HTERT RPE-1 (cell line): ENCODE measurements around the gene OR9A2.

ENCODE experiments used
- in situ Hi-C: fragments of 300-500 bp; cut with MboI; formaldehyde crosslinking; loops from 4 replicates; pipeline ENCODE4 v1.14.3; 2020; ENCODE audit warnings: low sequenced_read_pairs

The OR9A2 gene

GRCh38 chr7:143027032-143027431 is at the start of gene OR9A2:
Gene OR9A2 (minus strand): TSS chr7:143027132. CDS start chr7:143027132, 0 bp downstream.
- in situ Hi-C loops = no loop called here

- in situ Hi-C loops = no loop called here
Measured at GRCh38 chr7:143074141-143074540, 47.2 kb upstream of the OR9A2 start.

GRCh38 chr7:143073556-143073955 is 46.6 kb upstream of the OR9A2 start:
- in situ Hi-C loops = no loop called here

GRCh38 chr7:143069912-143070500 is 43.1 kb upstream of the OR9A2 start:
- in situ Hi-C loops = no loop called here

GRCh38 chr7:143068446-143068845 is 41.5 kb upstream of the OR9A2 start:
- in situ Hi-C loops = no loop called here

- in situ Hi-C loops = no loop called here
Measured at GRCh38 chr7:143063741-143064140, 36.8 kb upstream of the OR9A2 start.

- in situ Hi-C loops = no loop called here
Measured at GRCh38 chr7:143055754-143056153, 28.8 kb upstream of the OR9A2 start.

GRCh38 chr7:143054621-143055020 is 27.7 kb upstream of the OR9A2 start:
- in situ Hi-C loops = no loop called here

- in situ Hi-C loops = no loop called here
Measured at GRCh38 chr7:143052041-143052440, 25.1 kb upstream of the OR9A2 start, which contains the start of gene OR6V1. Gene OR6V1 (plus strand): TSS chr7:143052341. CDS start chr7:143052341, 0 bp downstream.

GRCh38 chr7:143050931-143051330 is 24.0 kb upstream of the OR9A2 start:
- in situ Hi-C loops = no loop called here

GRCh38 chr7:143049362-143049761 is 22.4 kb upstream of the OR9A2 start:
- in situ Hi-C loops = no loop called here

- in situ Hi-C loops = no loop called here
Measured at GRCh38 chr7:143048827-143049226, 21.9 kb upstream of the OR9A2 start.

GRCh38 chr7:143047326-143047725 is 20.4 kb upstream of the OR9A2 start:
- in situ Hi-C loops = no loop called here

- in situ Hi-C loops = no loop called here
Measured at GRCh38 chr7:143046426-143046851, 19.5 kb upstream of the OR9A2 start.

- in situ Hi-C loops = no loop called here
Measured at GRCh38 chr7:143043391-143043790, 16.5 kb upstream of the OR9A2 start.

GRCh38 chr7:143042790-143043271 is 15.9 kb upstream of the OR9A2 start:
- in situ Hi-C loops = no loop called here

GRCh38 chr7:143042159-143042789 is 15.3 kb upstream of the OR9A2 start:
- in situ Hi-C loops = no loop called here

- in situ Hi-C loops = no loop called here
Measured at GRCh38 chr7:143041346-143041745, 14.4 kb upstream of the OR9A2 start.

GRCh38 chr7:143040209-143040715 is 13.3 kb upstream of the OR9A2 start:
- in situ Hi-C loops = no loop called here

- in situ Hi-C loops = no loop called here
Measured at GRCh38 chr7:143038635-143039034, 11.7 kb upstream of the OR9A2 start.

- in situ Hi-C loops = no loop called here
Measured at GRCh38 chr7:143027683-143028082, 751 bp upstream of the OR9A2 start.

- in situ Hi-C loops = no loop called here
Measured at GRCh38 chr7:143025371-143025770, 1.6 kb downstream of the OR9A2 start.
